ENCODE measurements around the gene COPA. TPM values are rescaled to one million over a fixed set of nuclear protein-coding genes. Genes with fewer than 3 reads are reported as not detected.

Gene COPA
- total RNA-seq, 1 experiment from 2014 or later = 118 TPM

- no peaks in the 10 kb centered on the region for H3K36me3 Mint-ChIP-seq (ENCODE audit: insufficient read depth in 1 of 3, low read depth in 3 of 3)
- Histone ChIP-seq H3K14ac (ENCODE audit: insufficient read depth, low read length) (peak overlapping the region; percentile 34; the same call in 1 of the 2 replicates), H2BK15ac (ENCODE audit: low read depth, low read length) (no peak overlapping the region), H4K91ac (ENCODE audit: insufficient read length, low read depth, low read length) (no peak overlapping the region), H3K79me2 (ENCODE audit: insufficient read depth, low read length) (no peaks in the 10 kb centered on the region), H3K79me1 (ENCODE audit: insufficient read depth, low read depth, low read length, poor library complexity, severe bottlenecking) (no peaks in the 10 kb centered on the region), H2BK12ac (ENCODE audit: insufficient read length, low read depth, low read length) (no peak overlapping the region), H3K27ac (ENCODE audit: insufficient read length, low read depth, low read length) (no peak overlapping the region), H4K20me1 (ENCODE audit: control insufficient read depth, insufficient read depth, insufficient read length) (no peaks in the 10 kb centered on the region), H4K5ac (ENCODE audit: insufficient read length, low read depth, low read length) (no peak overlapping the region), H3K56ac (ENCODE audit: insufficient read length, low read depth, low read length) (no peak overlapping the region), H2AK5ac (ENCODE audit: insufficient read length, low read length) (no peak overlapping the region), H3K4me2 (ENCODE audit: insufficient read depth, insufficient read length, low read length) (peak overlapping the region; percentile 3), H2BK20ac (ENCODE audit: low read depth, low read length, poor library complexity, severe bottlenecking) (no peak overlapping the region), H3K9me3 (ENCODE audit: control insufficient read depth, low read depth, low read length) (no peaks in the 10 kb centered on the region), H3K4ac (ENCODE audit: low read depth, low read length) (no peak overlapping the region), H3K23ac (ENCODE audit: insufficient read length, low read depth, low read length) (no peak overlapping the region), H3K4me1 (ENCODE audit: insufficient read depth, low read length) (peaks cover 20% of the 10 kb centered on the region), H4K8ac (replicated peaks; ENCODE audit: insufficient read length, low read depth, low read length) (no peak overlapping the region), H2AFZ (ENCODE audit: low read length) (no peak overlapping the region), H2BK120ac (ENCODE audit: low read depth, low read length, poor library complexity, severe bottlenecking) (no peak overlapping the region), H3K23me2 (ENCODE audit: insufficient read length, low read depth, low read length, poor library complexity, severe bottlenecking) (peaks cover 7% of the 10 kb centered on the region), H3T11ph (ENCODE audit: low read length) (no peak overlapping the region), H2BK5ac (ENCODE audit: insufficient read length, low read length) (no peak overlapping the region), H3K27me3 (ENCODE audit: insufficient read depth, low read length) (no peaks in the 10 kb centered on the region), H3K9ac (ENCODE audit: extremely low read depth, insufficient read length, low read length) (no peak overlapping the region), H3K18ac (ENCODE audit: insufficient read length, low read depth, low read length) (peak overlapping the region; percentile 45)
- H3K4me1 Mint-ChIP-seq = peaks cover 49 to 50% of the 10 kb centered on the region in 2 experiments
- DNase-seq = peak; percentile 67
- WGBS (ENCODE audit: extremely low coverage, insufficient read length, low lambda C conversion rate) = no CpG with 5 or more reads among the region's 9 CpGs
- no peaks in the 10 kb centered on the region; a peak in 1 of 5 replicates for H3K9me3 Mint-ChIP-seq
- TF ChIP-seq CTCF (conservative IDR thresholded peaks at IDR 0.05) = no peak
- H3K27me3 Mint-ChIP-seq (ENCODE audit: low read depth) = no peaks in the 10 kb centered on the region
- peak overlapping the region; percentile 55 to 97 (median 67); a peak in 5 of 7 replicates for H3K27ac Mint-ChIP-seq
- H3K4me3 Mint-ChIP-seq = peak overlapping the region; percentile 44 to 61
Measured at GRCh38 chr1:160375788-160376524, 32.9 kb upstream of the COPA start.

Measured in H9 (cell line).